Erythroblast (primary cell): ENCODE measurements around the gene ABHD5.

ENCODE experiments used
- DNase-seq, 2 experiments: peaks; one replicate each; lab custom pipeline; 2025; lab: John Stamatoyannopoulos, UW
- GATA1 ChIP-seq: IDR thresholded peaks from 2 replicates; pipeline ENCODE4 v1.6.1; 2011; ENCODE audit warnings: low read depth, mild to moderate bottlenecking, control low read depth, low read length, moderate library complexity
- POLR2A ChIP-seq: IDR thresholded peaks from 2 replicates; pipeline ENCODE4 v1.6.1; 2011; ENCODE audit warnings: mild to moderate bottlenecking, low read length

The ABHD5 gene

GRCh38 chr3:43762451-43762850 is 71.7 kb downstream of the ABHD5 start:
- no peak for DNase-seq
- TF ChIP-seq POLR2A (no peak), GATA1 (no peak)

GRCh38 chr3:43764056-43764455 is 73.3 kb downstream of the ABHD5 start:
- no peak for DNase-seq
- TF ChIP-seq POLR2A, result no peak
- no peak for TF ChIP-seq GATA1

- DNase-seq, result no peak
- TF ChIP-seq GATA1 (no peak), POLR2A (no peak)
Observed at GRCh38 chr3:43764471-43764870, 73.7 kb downstream of the ABHD5 start.

- DNase-seq, result no peak
Observed at GRCh38 chr3:43765521-43765971, 74.8 kb downstream of the ABHD5 start.

GRCh38 chr3:43766672-43767465 is 76.1 kb downstream of the ABHD5 start:
- no peak for TF ChIP-seq POLR2A
- TF ChIP-seq GATA1, result no peak
- peak in 1 of 2 experiments; percentile 16 for DNase-seq

More at GRCh38 chr3:43765521-43765971, 74.8 kb downstream of the ABHD5 start:
- TF ChIP-seq POLR2A (no peak), GATA1 (no peak)

- DNase-seq, result no peak
Observed at GRCh38 chr3:43768381-43768973, 77.7 kb downstream of the ABHD5 start.

GRCh38 chr3:43769097-43769884 is 78.6 kb downstream of the ABHD5 start:
- TF ChIP-seq POLR2A (no peak), GATA1 (no peak)
- DNase-seq, result peak; percentile 91 to 96

More at GRCh38 chr3:43768381-43768973, 77.7 kb downstream of the ABHD5 start:
- TF ChIP-seq GATA1 (no peak), POLR2A (no peak)

GRCh38 chr3:43769885-43770425 is 79.2 kb downstream of the ABHD5 start:
- no peak for TF ChIP-seq POLR2A
- no peak for TF ChIP-seq GATA1
- DNase-seq, result peak; percentile 65 to 82

GRCh38 chr3:43770426-43771103 is 79.8 kb downstream of the ABHD5 start:
- peak; percentile 97 to 98 for DNase-seq
- TF ChIP-seq GATA1, result peak; percentile 30
- TF ChIP-seq POLR2A, result peak; percentile 60

GRCh38 chr3:43771610-43772009 is 80.9 kb downstream of the ABHD5 start:
- DNase-seq, result peak; percentile 21 to 49
- TF ChIP-seq POLR2A (no peak), GATA1 (no peak)

GRCh38 chr3:43773273-43774094 is 82.7 kb downstream of the ABHD5 start:
- DNase-seq, result peak; percentile 88 to 89
- no peak for TF ChIP-seq GATA1
- peak; percentile 68 for TF ChIP-seq POLR2A

GRCh38 chr3:43774799-43775198 is 84.1 kb downstream of the ABHD5 start:
- no peak for TF ChIP-seq POLR2A
- no peak for TF ChIP-seq GATA1
- no peak for DNase-seq

- no peak for TF ChIP-seq GATA1
- no peak for TF ChIP-seq POLR2A
- no peak for DNase-seq
Observed at GRCh38 chr3:43776101-43776500, 85.4 kb downstream of the ABHD5 start.
